Neural cell (in vitro differentiated cells): ENCODE measurements around the gene HECW1.

Source experiments
- CTCF ChIP-seq: fragments of 450-650 bp; IDR thresholded peaks from 2 replicates; pipeline ENCODE4 v1.5.1; 2014; ENCODE audit warnings: antibody characterized with exemption, mild to moderate bottlenecking, moderate library complexity; ENCODE audit not compliant: poor library complexity, severe bottlenecking
- EZH2 ChIP-seq: fragments of 200-600, 300-800 bp; shearing (Covaris generic), sonication (generic); IDR thresholded peaks from 2 replicates; pipeline ENCODE4 v1.6.1; 2014; ENCODE audit warnings: antibody characterized with exemption, low read length, borderline replicate concordance, mild to moderate bottlenecking; ENCODE audit not compliant: insufficient read depth, poor library complexity, severe bottlenecking
- POLR2AphosphoS5 ChIP-seq: IDR thresholded peaks from 2 replicates; pipeline ENCODE4 v1.6.1; 2012
- SMC3 ChIP-seq: fragments of 450-650 bp; conservative IDR thresholded peaks from 2 replicates; pipeline ENCODE4 v1.6.1; 2014; ENCODE audit warnings: antibody characterized with exemption, mild to moderate bottlenecking, moderate library complexity; ENCODE audit not compliant: poor library complexity

- TF ChIP-seq POLR2AphosphoS5: no peak
- TF ChIP-seq EZH2: no peak
- no peak for TF ChIP-seq SMC3
- no peak for TF ChIP-seq CTCF
These were observed 404.3 kb downstream of the HECW1 start for GRCh38 chr7:43516581-43517342.
